ENCODE results near the gene MTR.

- TF ChIP-seq TAF1 (IDR thresholded peaks at IDR 0.05; ENCODE audit: borderline replicate concordance, low read depth, low read length) (no peak), POLR2A (IDR thresholded peaks at IDR 0.05; ENCODE audit: low read depth, low read length) (no peak), POLR2AphosphoS5 (IDR thresholded peaks at IDR 0.05; ENCODE audit: low read depth, low read length) (no peak)
Measured at GRCh38 chr1:236821091-236821627, 26.1 kb downstream of the MTR start.

Measured in GM12892 (cell line).